Suprapubic skin (tissue), 4 donors: ENCODE results near the gene BTF3L4. TPM values are rescaled to one million over a fixed set of nuclear protein-coding genes. Genes with fewer than 3 reads are reported as not detected.
"Not testable (repeated sequence)": the region's sequence is repeated elsewhere in the genome, so short reads cannot be mapped to it uniquely, and the experiment has no call there.

Source experiments
- DNase-seq, 2 donors: peaks; one replicate each; pipeline ENCODE4 v3.0.0-alpha.2; 2019; ENCODE audit warnings: low spot score in 2 of 2
- H3K27ac ChIP-seq: fragments of 200-600 bp; sonication (generic); one replicate; pipeline ENCODE4 v1.5.1; 2019
- H3K27me3 ChIP-seq: fragments of 200-600 bp; sonication (generic); one replicate; pipeline ENCODE4 v1.5.1; 2019
- H3K36me3 ChIP-seq: fragments of 200-600 bp; sonication (generic); one replicate; pipeline ENCODE4 v1.5.1; 2019
- H3K4me1 ChIP-seq: fragments of 200-600 bp; sonication (generic); one replicate; pipeline ENCODE4 v1.5.1; 2019
- H3K4me3 ChIP-seq: fragments of 200-600 bp; sonication (generic); one replicate; pipeline ENCODE4 v1.5.1; 2019; ENCODE audit warnings: mild to moderate bottlenecking
- H3K9me3 ChIP-seq: fragments of 200-600 bp; sonication (generic); one replicate; pipeline ENCODE4 v1.5.1; 2019
- CTCF ChIP-seq, 2 donors: fragments of 200-600 bp in 1 of 2; fragments of 450-650 bp in 1 of 2; sonication (generic) in 1 of 2; IDR thresholded peaks; one replicate each; pipeline ENCODE4 v1.5.1; 2016 to 2019; ENCODE audit warnings: antibody characterized with exemption in 2 of 2, mild to moderate bottlenecking in 1 of 2, moderate library complexity in 1 of 2
- EP300 ChIP-seq: sonication (generic); formaldehyde crosslinking; IDR thresholded peaks from one replicate; pipeline ENCODE4 v1.6.1; 2017; ENCODE audit warnings: antibody characterized with exemption
- POLR2A ChIP-seq, 2 donors: fragments of 450-650 bp; IDR thresholded peaks; one replicate each; pipeline ENCODE4 v1.6.1; 2017; ENCODE audit warnings: antibody characterized with exemption in 2 of 2, mild to moderate bottlenecking in 2 of 2, moderate library complexity in 2 of 2
- POLR2AphosphoS5 ChIP-seq, 3 donors: sonication (generic); formaldehyde crosslinking; IDR thresholded peaks; one replicate each; pipeline ENCODE4 v1.6.1; 2017; ENCODE audit warnings: antibody characterized with exemption in 3 of 3
- WGBS: methylation state at CpG from one replicate; pipeline ENCODE4 v1.1.5; 2018; 5-methylcytosine and 5-hydroxymethylcytosine counted together
- total RNA-seq, 4 donors: library from RNA; depleted of rRNA; stranded (reverse); fragments of >200 nt; gene quantifications; one replicate each; pipeline ENCODE4 v1.1.0, GENCODE V29; 2016

BTF3L4 gene
- total RNA-seq, 4 donors from 2014 or later, result 41.7 to 60.2 (median 57.1) TPM

GRCh38 chr1:52045236-52045635 is 10.9 kb upstream of the BTF3L4 start:
- WGBS, result 96% methylated on average over 2 of the region's 2 CpGs

GRCh38 chr1:52045666-52046195 is 10.4 kb upstream of the BTF3L4 start:
- 98% methylated on average over 4 of the region's 4 CpGs for WGBS
- not testable (repeated sequence) for H3K4me3 ChIP-seq, H3K4me1 ChIP-seq, H3K27me3 ChIP-seq, H3K9me3 ChIP-seq, H3K27ac ChIP-seq, H3K36me3 ChIP-seq, DNase-seq

More at GRCh38 chr1:52045236-52045635, 10.9 kb upstream of the BTF3L4 start:
- H3K9me3 ChIP-seq, result no peaks in the 10 kb centered on the region
- H3K4me3 ChIP-seq, result no peak overlapping the region
- no peak for DNase-seq
- no peak overlapping the region for H3K27ac ChIP-seq
- peaks cover 13% of the 10 kb centered on the region for H3K36me3 ChIP-seq
- no peaks in the 10 kb centered on the region for H3K27me3 ChIP-seq
- no peaks in the 10 kb centered on the region for H3K4me1 ChIP-seq
- TF ChIP-seq POLR2A (IDR thresholded peaks at IDR 0.05), result no peak
- no peak for TF ChIP-seq EP300
- no peak for TF ChIP-seq CTCF (IDR thresholded peaks at IDR 0.05)
- TF ChIP-seq POLR2AphosphoS5 (IDR thresholded peaks at IDR 0.05), result no peak

DNA sequence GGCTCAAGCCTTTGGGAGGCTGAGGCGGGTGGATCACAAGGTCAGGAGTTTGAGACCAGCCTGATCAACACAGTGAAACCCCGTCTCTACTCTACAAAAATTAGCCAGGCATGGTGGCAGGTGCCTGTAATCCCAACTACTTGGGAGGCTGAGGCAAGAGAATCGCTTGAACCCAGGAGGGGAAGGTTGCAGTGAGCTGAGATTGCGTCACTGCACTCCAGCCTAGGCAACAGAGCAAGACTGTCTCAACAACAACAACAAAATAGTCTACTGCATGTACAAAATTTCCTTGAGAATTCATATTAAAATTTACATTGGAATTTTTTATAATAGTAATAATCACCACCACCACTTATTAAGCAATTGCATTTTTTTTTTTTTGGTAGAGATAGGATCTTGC is 6.8 kb upstream of the BTF3L4 start:
- H3K27ac ChIP-seq, H3K36me3 ChIP-seq, DNase-seq, H3K4me3 ChIP-seq, H3K9me3 ChIP-seq, H3K27me3 ChIP-seq: not testable (repeated sequence)
- WGBS, result 100% methylated on average over 4 of the region's 4 CpGs
- H3K4me1 ChIP-seq, result peaks cover 13% of the 10 kb centered on the region

- no peak overlapping the region for H3K27ac ChIP-seq
- WGBS, result 95% methylated on average over 1 of the region's 1 CpG
- no peak for DNase-seq
- H3K27me3 ChIP-seq, result no peaks in the 10 kb centered on the region
- H3K4me1 ChIP-seq, result peaks cover 44% of the 10 kb centered on the region
- no peaks in the 10 kb centered on the region for H3K36me3 ChIP-seq
- H3K9me3 ChIP-seq, result no peaks in the 10 kb centered on the region
- H3K4me3 ChIP-seq, result peak overlapping the region; percentile 98
- TF ChIP-seq EP300 (no peak), POLR2A (IDR thresholded peaks at IDR 0.05) (no peak), POLR2AphosphoS5 (IDR thresholded peaks at IDR 0.05) (no peak), CTCF (IDR thresholded peaks at IDR 0.05) (no peak)
These were observed 2.2 kb upstream of the BTF3L4 start for GRCh38 chr1:52053862-52054261.

DNA sequence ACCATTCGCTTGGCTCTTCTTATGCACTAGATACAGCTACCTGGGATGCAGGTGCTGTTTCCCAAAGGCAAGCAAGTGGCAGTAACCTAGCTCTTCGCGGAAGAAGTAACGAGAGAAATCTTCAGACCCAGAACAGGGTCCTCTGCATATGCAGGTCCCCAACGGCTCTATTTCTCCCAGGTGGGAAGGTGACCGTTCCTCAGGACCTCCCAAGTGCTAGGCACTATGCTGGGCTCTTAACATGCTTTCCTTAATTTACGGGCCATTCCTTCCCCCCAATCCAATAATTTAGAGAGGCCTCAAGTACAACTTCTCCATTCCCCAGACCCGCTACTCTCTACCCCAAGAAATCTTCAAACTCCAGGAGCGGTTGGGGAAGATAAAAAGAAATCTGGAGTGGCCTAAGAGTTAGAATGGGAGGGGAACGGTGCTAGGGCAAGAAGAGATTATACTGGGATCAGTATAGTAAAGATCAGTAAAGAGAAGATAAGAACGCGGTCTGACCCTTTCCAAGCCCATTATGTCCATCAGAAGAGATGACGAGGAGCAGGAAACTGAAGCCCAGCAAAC is 1.5 kb upstream of the BTF3L4 start:
- no peak for DNase-seq
- Histone ChIP-seq H3K4me1 (peaks cover 49% of the 10 kb centered on the region), H3K27ac (peak overlapping the region; percentile 96), H3K36me3 (no peaks in the 10 kb centered on the region), H3K4me3 (peak overlapping the region; percentile 98), H3K27me3 (no peaks in the 10 kb centered on the region), H3K9me3 (no peaks in the 10 kb centered on the region)
- WGBS, result 3% methylated on average over 12 of the region's 13 CpGs
- TF ChIP-seq POLR2A (IDR thresholded peaks at IDR 0.05) (no peak), CTCF (IDR thresholded peaks at IDR 0.05) (no peak), POLR2AphosphoS5 (IDR thresholded peaks at IDR 0.05) (no peak)

DNA sequence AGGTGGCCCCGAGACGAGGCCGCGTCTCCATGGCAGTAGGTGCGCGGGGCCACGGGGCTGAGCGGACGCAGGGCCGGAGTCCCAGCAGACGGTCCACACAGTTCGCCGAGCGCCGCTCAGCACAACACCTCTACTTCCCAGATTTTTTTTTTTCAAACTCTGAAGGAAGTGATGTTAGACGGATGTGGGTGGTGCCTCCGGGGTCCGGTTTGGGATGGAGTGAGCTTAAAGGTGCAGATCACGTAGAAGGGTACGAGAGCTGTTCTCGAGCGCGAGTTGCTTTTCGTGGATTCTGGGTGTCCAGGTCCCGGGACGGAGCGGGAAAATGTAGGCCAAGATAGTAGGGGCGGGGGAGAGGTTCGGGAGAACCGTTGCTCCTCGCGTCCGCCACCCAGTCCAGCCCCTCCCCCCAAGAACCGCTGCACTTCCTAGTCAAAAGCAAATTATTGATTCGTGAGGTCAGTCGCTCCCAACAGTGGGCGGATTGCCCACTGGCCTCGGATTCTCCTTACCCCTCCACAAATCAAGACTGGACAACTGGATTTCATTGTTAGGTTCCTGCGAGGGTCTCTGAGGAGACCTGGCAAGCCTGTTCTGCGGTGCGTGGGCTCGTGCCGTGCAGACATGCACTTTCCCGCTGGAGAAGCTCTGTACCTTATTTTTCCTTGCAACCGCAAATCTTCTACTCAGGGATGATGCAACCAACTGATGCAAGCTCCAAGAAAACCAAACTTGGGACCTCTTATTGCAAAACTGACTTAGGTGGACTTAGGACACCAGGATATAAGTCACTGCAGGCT is 829 bp upstream of the BTF3L4 start, which contains the start of gene TXNDC12:
Gene TXNDC12, minus strand, starts transcription at position 126 of the 800 bp plus-strand sequence. Its CDS starts 95 bp downstream, at position 31.
- DNase-seq, result peak; percentile 87 to 92
- Histone ChIP-seq H3K27ac (peak within 1 kb of the TSS; percentile 96), H3K4me3 (peak within 1 kb of the TSS; percentile 98), H3K4me1 (peaks cover 49% of the 10 kb centered on the region), H3K9me3 (no peaks in the 10 kb centered on the region), H3K27me3 (no peaks in the 10 kb centered on the region), H3K36me3 (peaks cover 4% of the 10 kb centered on the region)
- TF ChIP-seq POLR2AphosphoS5 (IDR thresholded peaks at IDR 0.05), result peak in 2 of 3 donors; percentile 26 to 40
- no peak for TF ChIP-seq CTCF (IDR thresholded peaks at IDR 0.05)
- TF ChIP-seq POLR2A (IDR thresholded peaks at IDR 0.05), result peak in 1 of 2 donors; percentile 64
- under 1% methylated on average over 43 of the region's 45 CpGs for WGBS
